Measurements from ENCODE around the gene KCP. TPM values are rescaled to one million over a fixed set of nuclear protein-coding genes. Genes with fewer than 3 reads are reported as not detected.

KCP gene
- total RNA-seq, 1 donor from 2014 or later, result 1.8 TPM

GRCh38 chr7:128892521-128893250, 17.8 kb downstream of the KCP start:
- intact Hi-C loops (cut with DNase I), result no loop called here

GRCh38 chr7:128891942-128892269, 18.6 kb downstream of the KCP start:
- ATAC-seq, result no peak
- no peak for DNase-seq (ENCODE audit: low spot score)
- intact Hi-C loops (cut with DNase I), result no loop called here

More at GRCh38 chr7:128892521-128893250, 17.8 kb downstream of the KCP start:
- ATAC-seq, result peak; percentile 8
- no peak for DNase-seq (ENCODE audit: low spot score)

GRCh38 chr7:128891110-128891941, 19.2 kb downstream of the KCP start:
- DNase-seq (ENCODE audit: low spot score) (no peak), ATAC-seq (no peak)
- intact Hi-C loops (cut with DNase I), result no loop called here

GRCh38 chr7:128890306-128891109, 20.0 kb downstream of the KCP start:
- DNase-seq (ENCODE audit: low spot score) (no peak), ATAC-seq (no peak)
- intact Hi-C loops (cut with DNase I), result no loop called here

- ATAC-seq (no peak), DNase-seq (ENCODE audit: low spot score) (no peak)
- intact Hi-C loops (cut with DNase I), result no loop called here
These were observed 21.4 kb downstream of the KCP start for GRCh38 chr7:128889121-128889520.

- intact Hi-C loops (cut with DNase I), result no loop called here
- ATAC-seq, result no peak
- DNase-seq (ENCODE audit: low spot score), result no peak
These were observed 21.8 kb downstream of the KCP start for GRCh38 chr7:128888756-128889095.

GRCh38 chr7:128888039-128888755, 22.3 kb downstream of the KCP start:
- DNase-seq (ENCODE audit: low spot score), result no peak
- intact Hi-C loops (cut with DNase I), result no loop called here
- ATAC-seq, result no peak

GRCh38 chr7:128887169-128888038, 23.1 kb downstream of the KCP start:
- intact Hi-C loops (cut with DNase I), result no loop called here

GRCh38 chr7:128886391-128887168, 23.9 kb downstream of the KCP start:
- DNase-seq (ENCODE audit: low spot score) (no peak), ATAC-seq (no peak)
- intact Hi-C loops (cut with DNase I), result no loop called here

More at GRCh38 chr7:128887169-128888038, 23.1 kb downstream of the KCP start:
- ATAC-seq (no peak), DNase-seq (ENCODE audit: low spot score) (no peak)

GRCh38 chr7:128885370-128886187, 24.9 kb downstream of the KCP start:
- intact Hi-C loops (cut with DNase I), result no loop called here
- DNase-seq (ENCODE audit: low spot score) (no peak), ATAC-seq (no peak)

GRCh38 chr7:128884561-128885369, 25.7 kb downstream of the KCP start:
- DNase-seq (ENCODE audit: low spot score), result no peak
- intact Hi-C loops (cut with DNase I), result no loop called here
- ATAC-seq, result peak; percentile 9

GRCh38 chr7:128883622-128884448, 26.7 kb downstream of the KCP start:
- DNase-seq (ENCODE audit: low spot score) (peak; percentile 93), ATAC-seq (peak; percentile 80)
- intact Hi-C loops (cut with DNase I), result no loop called here

- DNase-seq (ENCODE audit: low spot score) (no peak), ATAC-seq (no peak)
- intact Hi-C loops (cut with DNase I), result no loop called here
These were observed 28.4 kb downstream of the KCP start for GRCh38 chr7:128882134-128882533.

GRCh38 chr7:128881458-128882125, 28.9 kb downstream of the KCP start:
- no peak for ATAC-seq
- DNase-seq (ENCODE audit: low spot score), result no peak
- intact Hi-C loops (cut with DNase I), result no loop called here

All from sciatic nerve (tissue), 2 donors.